Spleen (tissue), 7 donors: ENCODE results near the gene FAT1.

ENCODE experiments used
- POLR2A ChIP-seq, 3 donors: fragments of 450-650 bp; IDR thresholded peaks; one replicate each; pipeline ENCODE4 v1.5.1; 2017; ENCODE audit warnings: antibody characterized with exemption in 3 of 3, mild to moderate bottlenecking in 1 of 3
- POLR2AphosphoS5 ChIP-seq, 3 donors: sonication (generic); formaldehyde crosslinking; IDR thresholded peaks; one replicate each; pipeline ENCODE4 v1.5.1; 2017; ENCODE audit warnings: antibody characterized with exemption in 3 of 3
- TF ChIP-seq, protein P1 (sequence below), 11 experiments: fragments of 200-600 bp in 7 of 11; fragments of 450-650 bp in 4 of 11; sonication (generic) in 4 of 11; IDR thresholded peaks in 8 of 11; conservative IDR thresholded peaks in 3 of 11; 1 replicate in 7 of 11; 2 replicates in 4 of 11; pipeline versions ENCODE4 v1.4.0 to v1.8.0; 2016 to 2021; ENCODE audit warnings: antibody characterized with exemption in 11 of 11, inconsistent platforms in 4 of 11, mild to moderate bottlenecking in 1 of 11
- donor health status: DM: no; HTN: no; CAD: no; lungs with moderate emphysema.
- donor health status: DM: no; HTN: no; CAD: no.
- donor health status: DM: no; HTN: no; CAD: no.

DNA sequence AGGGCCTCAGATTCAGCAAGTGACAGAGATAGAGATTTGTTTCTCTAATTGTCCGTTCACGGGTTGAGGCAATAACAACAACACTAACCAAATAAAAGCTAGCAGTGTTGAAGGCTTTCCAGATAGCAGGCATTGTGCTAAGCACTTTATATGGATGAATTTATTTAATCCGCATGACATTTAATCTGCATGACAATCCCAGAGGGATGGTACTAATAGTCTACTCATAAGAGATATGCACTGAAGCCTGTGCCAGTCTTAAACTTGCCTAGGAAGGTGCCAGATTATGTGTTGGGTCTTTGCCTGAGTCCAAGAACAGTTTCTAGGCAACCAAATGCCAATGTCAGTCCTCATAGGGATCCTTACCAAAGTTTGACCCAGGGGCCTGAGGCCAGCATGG lies 37.7 kb upstream of the FAT1 start:
- TF ChIP-seq, protein P1, sequence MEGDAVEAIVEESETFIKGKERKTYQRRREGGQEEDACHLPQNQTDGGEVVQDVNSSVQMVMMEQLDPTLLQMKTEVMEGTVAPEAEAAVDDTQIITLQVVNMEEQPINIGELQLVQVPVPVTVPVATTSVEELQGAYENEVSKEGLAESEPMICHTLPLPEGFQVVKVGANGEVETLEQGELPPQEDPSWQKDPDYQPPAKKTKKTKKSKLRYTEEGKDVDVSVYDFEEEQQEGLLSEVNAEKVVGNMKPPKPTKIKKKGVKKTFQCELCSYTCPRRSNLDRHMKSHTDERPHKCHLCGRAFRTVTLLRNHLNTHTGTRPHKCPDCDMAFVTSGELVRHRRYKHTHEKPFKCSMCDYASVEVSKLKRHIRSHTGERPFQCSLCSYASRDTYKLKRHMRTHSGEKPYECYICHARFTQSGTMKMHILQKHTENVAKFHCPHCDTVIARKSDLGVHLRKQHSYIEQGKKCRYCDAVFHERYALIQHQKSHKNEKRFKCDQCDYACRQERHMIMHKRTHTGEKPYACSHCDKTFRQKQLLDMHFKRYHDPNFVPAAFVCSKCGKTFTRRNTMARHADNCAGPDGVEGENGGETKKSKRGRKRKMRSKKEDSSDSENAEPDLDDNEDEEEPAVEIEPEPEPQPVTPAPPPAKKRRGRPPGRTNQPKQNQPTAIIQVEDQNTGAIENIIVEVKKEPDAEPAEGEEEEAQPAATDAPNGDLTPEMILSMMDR (IDR thresholded peaks at IDR 0.05 in 8 of 11, conservative IDR thresholded peaks at IDR 0.05 in 3 of 11) = no peak
- no peak for TF ChIP-seq POLR2A (IDR thresholded peaks at IDR 0.05)
- no peak for TF ChIP-seq POLR2AphosphoS5 (IDR thresholded peaks at IDR 0.05)
